Stomach (tissue), 9 donors: Measurements from ENCODE around the gene SLFN12. TPM values are rescaled to one million over a fixed set of nuclear protein-coding genes. Genes with fewer than 3 reads are reported as not detected.
A peak's percentile ranks its signal among the peaks of the same experiment; 100 is the strongest.

ENCODE experiments used
- DNase-seq, 2 donors: peaks; one replicate each; pipeline versions ENCODE4 v3.0.0 to v3.0.0-alpha.2; 2013 to 2019
- H3K27ac ChIP-seq, 5 donors: fragments of 200-600 bp in 4 of 5; sonication (generic) in 4 of 5; one replicate each; pipeline ENCODE4 v1.5.1; 2013 to 2019; ENCODE audit warnings: mild to moderate bottlenecking in 1 of 5, moderate library complexity in 1 of 5
- H3K27me3 ChIP-seq, 3 donors: fragments of 200-600 bp; sonication (generic); one replicate each; pipeline ENCODE4 v1.5.1; 2017 to 2019; ENCODE audit warnings: mixed run types in 1 of 3
- H3K36me3 ChIP-seq, 4 donors: fragments of 200-600 bp; sonication (generic); 1 replicate in 3 of 4; 2 replicates in 1 of 4; pipeline ENCODE4 v1.5.1; 2016 to 2019
- H3K4me1 ChIP-seq, 4 donors: fragments of 200-600 bp; sonication (generic); one replicate each; pipeline ENCODE4 v1.5.1; 2016 to 2019
- H3K4me3 ChIP-seq, 4 donors: fragments of 200-600 bp; sonication (generic) in 3 of 4; one replicate each; pipeline ENCODE4 v1.5.1; 2016 to 2019; ENCODE audit warnings: mild to moderate bottlenecking in 1 of 4
- H3K9me3 ChIP-seq, 4 donors: fragments of 200-600 bp; sonication (generic); one replicate each; pipeline ENCODE4 v1.5.1; 2016 to 2019
- CTCF ChIP-seq, 7 experiments: fragments of 450-650 bp in 4 of 7; fragments of 200-600 bp in 3 of 7; sonication (generic) in 3 of 7; IDR thresholded peaks; one replicate each; pipeline ENCODE4 v1.5.1; 2016 to 2019; ENCODE audit warnings: antibody characterized with exemption in 7 of 7, control low read depth in 2 of 7, mild to moderate bottlenecking in 1 of 7
- EP300 ChIP-seq: sonication (generic); formaldehyde crosslinking; IDR thresholded peaks from one replicate; pipeline ENCODE4 v1.6.1; 2017; ENCODE audit warnings: antibody characterized with exemption
- POLR2A ChIP-seq, 4 donors: fragments of 450-650 bp; IDR thresholded peaks; one replicate each; pipeline ENCODE4 v1.6.1; 2016; ENCODE audit warnings: antibody characterized with exemption in 4 of 4, control low read depth in 2 of 4, mild to moderate bottlenecking in 1 of 4, moderate library complexity in 1 of 4
- POLR2AphosphoS5 ChIP-seq, 3 donors: sonication (generic); formaldehyde crosslinking; IDR thresholded peaks; one replicate each; pipeline ENCODE4 v1.6.1; 2016; ENCODE audit warnings: antibody characterized with exemption in 3 of 3
- WGBS, 5 donors: extraction: QIAGEN DNeasy Blood & Tissue Kit in 3 of 5; methylation state at CpG; one replicate each; pipeline versions ENCODE4 v1.1.5 to v1.1.7; 2013 to 2018; 5-methylcytosine and 5-hydroxymethylcytosine counted together
- intact Hi-C: fragments of 100-400 bp; cut with DNase I; formaldehyde crosslinking; loops from one replicate; pipeline ENCODE4 v1.15.1; 2023; ENCODE audit warnings: low total_unique reads
- polyA plus RNA-seq, 3 donors: library from polyadenylated mRNA; stranded (reverse); fragments of 200-250 nt; gene quantifications; one replicate each; pipeline ENCODE4 v1.2.3, GENCODE V29; 2013
- total RNA-seq, 5 donors: library from RNA; depleted of rRNA; stranded (reverse); fragments of >200 nt; gene quantifications; one replicate each; pipeline versions ENCODE4 v1.1.0 to v1.2.3, GENCODE V29; 2014 to 2016
- donor health status: healthy with polysubstance abuse.
- donor health status: Bipolar disorder and iron deficiency.
- donor health status: healthy.

SLFN12 gene
- total and polyA plus RNA-seq, 8 donors: 0.85 to 182 (median 6.2) TPM

DNA sequence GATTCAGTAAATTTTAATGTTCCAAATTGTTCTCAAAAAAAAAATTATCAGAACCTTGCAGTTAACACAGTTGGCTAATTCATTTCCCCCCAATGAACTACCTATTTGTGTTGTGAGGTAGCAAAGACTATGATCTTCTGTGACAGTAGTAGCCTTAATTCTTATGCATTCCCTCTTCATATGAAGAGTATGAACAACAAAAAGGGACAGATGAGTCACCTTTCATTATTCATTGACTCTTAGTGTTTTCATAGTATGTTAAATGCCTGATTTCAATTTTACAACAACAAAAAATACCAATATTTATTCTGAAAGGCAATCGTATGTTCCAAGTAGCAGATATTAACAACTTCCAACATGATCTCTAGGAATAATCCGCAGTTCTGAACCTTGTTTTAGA is 55.2 kb downstream of the SLFN12 start:
- WGBS, 5 donors: 61 to 71% (median 68%) methylated on average over 2 of the region's 2 CpGs
- Histone ChIP-seq H3K27me3 (peaks cover 0 to 25% (median 15%) of the 10 kb centered on the region in 3 donors), H3K27ac (no peak overlapping the region), H3K9me3 (peaks cover 0 to 3% (median 0%) of the 10 kb centered on the region in 4 donors), H3K4me3 (no peak overlapping the region), H3K4me1 (peaks cover 10 to 32% (median 23%) of the 10 kb centered on the region in 4 donors), H3K36me3 (no peaks in the 10 kb centered on the region)
- intact Hi-C loops: no loop called here
- no peak for TF ChIP-seq CTCF (IDR thresholded peaks at IDR 0.05)
- no peak for TF ChIP-seq POLR2AphosphoS5 (IDR thresholded peaks at IDR 0.05)
- TF ChIP-seq POLR2A (IDR thresholded peaks at IDR 0.05): no peak
- TF ChIP-seq EP300: no peak
- no peak for DNase-seq

DNA sequence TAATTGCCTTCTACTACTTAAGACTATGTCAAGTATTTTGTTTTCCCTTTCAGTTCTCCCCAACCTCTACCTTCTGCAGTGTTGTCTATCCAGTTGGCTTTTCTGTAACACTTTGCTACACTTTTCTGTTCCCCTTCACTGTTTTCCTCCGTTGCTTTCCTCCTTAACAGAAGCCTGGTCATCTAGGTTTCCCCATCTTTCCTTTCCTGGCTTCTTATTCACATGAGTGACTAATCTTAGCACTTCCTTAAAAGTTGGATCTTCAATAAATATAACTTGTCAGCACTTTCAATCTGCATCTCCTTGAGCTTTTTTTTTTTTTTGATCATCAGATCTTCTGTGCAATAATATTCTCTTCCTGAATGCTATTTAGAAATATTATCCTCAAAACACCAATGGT is 56.1 kb downstream of the SLFN12 start:
- peak overlapping the region in 4 of 5 donors; percentile 31 to 95 (median 60) for H3K27ac ChIP-seq
- intact Hi-C loops: no loop called here
- H3K9me3 ChIP-seq: no peaks in the 10 kb centered on the region
- H3K27me3 ChIP-seq: peaks cover 0 to 32% (median 15%) of the 10 kb centered on the region in 3 donors
- WGBS, 5 donors: 12 to 44% (median 29%) methylated on average over 1 of the region's 1 CpG
- DNase-seq: no peak
- H3K4me3 ChIP-seq: no peak overlapping the region
- TF ChIP-seq POLR2AphosphoS5 (IDR thresholded peaks at IDR 0.05): no peak
- no peak for TF ChIP-seq CTCF (IDR thresholded peaks at IDR 0.05)
- no peak for TF ChIP-seq POLR2A (IDR thresholded peaks at IDR 0.05)
- TF ChIP-seq EP300: no peak
- no peaks in the 10 kb centered on the region for H3K36me3 ChIP-seq
- H3K4me1 ChIP-seq: peaks cover 10 to 34% (median 26%) of the 10 kb centered on the region in 4 donors

- no peak for DNase-seq
- TF ChIP-seq POLR2A (IDR thresholded peaks at IDR 0.05) (no peak), CTCF (IDR thresholded peaks at IDR 0.05) (no peak), POLR2AphosphoS5 (IDR thresholded peaks at IDR 0.05) (no peak), EP300 (no peak)
- peaks cover 10 to 34% (median 26%) of the 10 kb centered on the region in 4 donors for H3K4me1 ChIP-seq
- WGBS, 5 donors: 40 to 58% (median 46%) methylated on average over 3 of the region's 3 CpGs
- H3K4me3 ChIP-seq: peak overlapping the region; percentile 52 to 72 (median 56)
- H3K27ac ChIP-seq: peak overlapping the region in 4 of 5 donors; percentile 91 to 95 (median 94)
- intact Hi-C loops: no loop called here
- no peaks in the 10 kb centered on the region for H3K36me3 ChIP-seq
- H3K9me3 ChIP-seq: peaks cover 0 to 5% (median 0%) of the 10 kb centered on the region in 4 donors
- H3K27me3 ChIP-seq: peaks cover 0 to 32% (median 15%) of the 10 kb centered on the region in 3 donors
These were observed 57.4 kb downstream of the SLFN12 start for GRCh38 chr17:35374766-35375344.

- WGBS, 5 donors: 2 to 5% (median 3%) methylated on average over 42 to 47 of the region's 47 CpGs
- peaks cover 0 to 32% (median 15%) of the 10 kb centered on the region in 3 donors for H3K27me3 ChIP-seq
- H3K4me3 ChIP-seq: peak overlapping the region; percentile 52 to 72 (median 56)
- no peaks in the 10 kb centered on the region for H3K36me3 ChIP-seq
- TF ChIP-seq CTCF (IDR thresholded peaks at IDR 0.05) (no peak), POLR2AphosphoS5 (IDR thresholded peaks at IDR 0.05) (peak in 2 of 3 donors; percentile 4 to 13)
- peak overlapping the region; percentile 78 to 95 (median 92) for H3K27ac ChIP-seq
- DNase-seq: peak; percentile 47 to 65
- peaks cover 0 to 5% (median 0%) of the 10 kb centered on the region in 4 donors for H3K9me3 ChIP-seq
- H3K4me1 ChIP-seq: peaks cover 10 to 34% (median 26%) of the 10 kb centered on the region in 4 donors
- intact Hi-C loops: no loop called here
These were observed 58.1 kb downstream of the SLFN12 start for GRCh38 chr17:35373984-35374765.
